GM12891 (cell line): ENCODE measurements around the gene BUD31.

Source experiments
- DNase-seq: peaks from one replicate; pipeline ENCODE4 v3.0.0; 2011; ENCODE audit warnings: low spot score; ENCODE audit not compliant: insufficient read length
- FAIRE-seq: peaks from 2 replicates; lab custom pipeline; 2011; peaks lifted over from hg19 to GRCh38; lab: Jason Lieb, UNC
- PAX5 ChIP-seq: IDR thresholded peaks from 2 replicates; pipeline ENCODE4 v1.6.1; 2011; ENCODE audit warnings: low read length, moderate library complexity, mild to moderate bottlenecking; ENCODE audit not compliant: insufficient read depth, severe bottlenecking
- POLR2A ChIP-seq: IDR thresholded peaks from 2 replicates; pipeline ENCODE4 v1.6.1; 2011; ENCODE audit warnings: low read depth, low read length, control low read depth
- POLR2AphosphoS5 ChIP-seq: IDR thresholded peaks from 2 replicates; pipeline ENCODE4 v1.6.1; 2011; ENCODE audit warnings: low read depth, low read length, control low read depth
- POU2F2 ChIP-seq: IDR thresholded peaks from 2 replicates; pipeline ENCODE4 v1.6.1; 2011; ENCODE audit warnings: low read depth, mild to moderate bottlenecking, control low read depth, low read length, moderate library complexity
- SPI1 ChIP-seq: IDR thresholded peaks from 2 replicates; pipeline ENCODE4 v1.6.1; 2011; ENCODE audit warnings: low read depth, low read length, control low read depth
- TAF1 ChIP-seq: IDR thresholded peaks from 2 replicates; pipeline ENCODE4 v1.6.1; 2011; ENCODE audit warnings: low read depth, low read length, control low read depth

The BUD31 gene

DNA sequence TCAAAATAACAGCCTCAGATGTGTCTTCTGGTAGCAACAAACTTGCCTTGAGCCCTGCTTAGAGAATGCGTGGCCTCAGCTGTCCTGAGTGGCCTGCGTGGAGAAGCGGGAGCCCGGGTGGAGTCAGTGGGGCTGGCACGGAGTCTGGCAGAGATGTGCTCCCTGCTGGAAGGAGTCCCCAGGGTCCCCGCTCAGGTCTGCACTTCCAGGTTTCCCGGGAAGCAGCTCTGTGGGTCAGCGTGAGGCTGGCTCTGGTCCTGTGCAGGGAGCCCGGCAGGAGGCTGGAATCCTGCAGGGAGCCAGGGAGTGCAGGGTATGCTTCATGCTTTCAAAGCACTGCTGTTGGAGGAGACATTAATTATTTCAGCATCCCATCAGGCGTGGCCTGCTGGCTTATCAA lies 40.1 kb downstream of the BUD31 start:
- no peak for TF ChIP-seq POLR2AphosphoS5
- TF ChIP-seq PAX5: no peak
- TF ChIP-seq TAF1: no peak
- TF ChIP-seq POLR2A: no peak
- TF ChIP-seq POU2F2: no peak
- no peak for TF ChIP-seq SPI1
- no peak for FAIRE-seq
- DNase-seq: no peak

DNA sequence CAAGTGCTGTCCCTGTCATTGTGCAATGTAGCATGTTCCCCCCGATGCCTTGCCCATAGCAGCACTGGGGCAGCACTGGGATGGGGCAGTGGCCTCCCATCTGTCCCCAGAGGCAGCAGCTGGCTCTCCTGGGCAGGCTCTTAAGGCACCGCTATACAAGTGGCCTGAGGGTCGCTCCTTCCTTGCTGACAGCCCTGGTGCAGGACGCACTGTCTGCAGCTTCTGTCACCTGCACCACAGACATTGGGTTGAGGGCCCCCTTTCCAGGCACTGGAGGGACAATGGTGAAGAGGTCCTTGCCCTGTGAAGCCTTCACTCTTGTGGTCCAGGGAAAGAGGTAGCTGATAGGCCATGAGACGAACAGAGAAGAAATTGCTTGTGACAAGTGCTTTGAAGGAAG lies 40.6 kb downstream of the BUD31 start:
- DNase-seq (no peak), FAIRE-seq (no peak)
- no peak for TF ChIP-seq TAF1
- no peak for TF ChIP-seq POLR2A
- no peak for TF ChIP-seq PAX5
- no peak for TF ChIP-seq POU2F2
- TF ChIP-seq SPI1: no peak
- no peak for TF ChIP-seq POLR2AphosphoS5

DNA sequence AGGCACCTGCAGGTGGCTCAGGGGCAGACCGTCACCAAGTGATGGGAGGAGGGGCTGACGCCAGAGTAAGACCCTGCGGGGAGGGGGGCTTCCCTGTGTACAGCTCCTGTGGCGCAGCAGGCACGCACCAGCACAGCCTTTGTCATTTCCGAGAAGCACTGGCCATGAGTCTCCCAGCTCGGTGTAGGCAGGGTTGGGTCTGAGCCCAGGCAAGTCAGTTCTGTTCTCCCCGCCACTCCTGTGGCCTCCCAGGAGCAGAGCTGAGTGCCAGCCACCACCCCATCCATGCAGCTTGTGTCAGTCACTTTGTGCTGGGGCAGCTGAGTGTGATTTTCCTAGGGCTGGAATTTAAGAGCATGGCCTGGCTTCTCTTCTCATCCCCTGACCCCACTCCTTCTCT lies 43.2 kb downstream of the BUD31 start:
- no peak for TF ChIP-seq TAF1
- no peak for TF ChIP-seq POLR2A
- TF ChIP-seq SPI1: no peak
- TF ChIP-seq POU2F2: no peak
- no peak for TF ChIP-seq POLR2AphosphoS5
- no peak for TF ChIP-seq PAX5
- DNase-seq (no peak), FAIRE-seq (no peak)

DNA sequence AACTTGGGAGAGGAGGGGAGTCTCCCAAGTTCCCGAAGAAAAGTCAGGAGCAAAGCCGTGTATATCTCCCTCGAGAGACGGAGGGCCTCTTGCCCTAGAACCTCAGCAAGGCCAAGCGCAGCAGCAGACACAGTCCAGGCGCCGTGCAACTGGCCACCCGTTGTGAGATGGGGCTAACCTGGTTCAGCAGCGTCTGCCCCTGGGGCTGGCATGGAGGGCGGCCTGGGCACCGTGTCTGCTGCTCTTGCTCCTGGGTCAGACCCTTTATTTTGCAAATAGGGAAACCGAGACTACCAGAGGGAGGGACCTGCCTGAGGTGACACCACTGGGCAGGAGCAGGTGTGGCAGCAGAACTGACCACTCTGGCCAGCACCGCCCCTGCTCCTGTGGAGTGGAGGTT lies 43.8 kb downstream of the BUD31 start:
- no peak for FAIRE-seq
- no peak for TF ChIP-seq POU2F2
- no peak for TF ChIP-seq SPI1
- TF ChIP-seq TAF1: no peak
- no peak for TF ChIP-seq POLR2AphosphoS5
- no peak for TF ChIP-seq POLR2A
- no peak for TF ChIP-seq PAX5
- no peak for DNase-seq

DNA sequence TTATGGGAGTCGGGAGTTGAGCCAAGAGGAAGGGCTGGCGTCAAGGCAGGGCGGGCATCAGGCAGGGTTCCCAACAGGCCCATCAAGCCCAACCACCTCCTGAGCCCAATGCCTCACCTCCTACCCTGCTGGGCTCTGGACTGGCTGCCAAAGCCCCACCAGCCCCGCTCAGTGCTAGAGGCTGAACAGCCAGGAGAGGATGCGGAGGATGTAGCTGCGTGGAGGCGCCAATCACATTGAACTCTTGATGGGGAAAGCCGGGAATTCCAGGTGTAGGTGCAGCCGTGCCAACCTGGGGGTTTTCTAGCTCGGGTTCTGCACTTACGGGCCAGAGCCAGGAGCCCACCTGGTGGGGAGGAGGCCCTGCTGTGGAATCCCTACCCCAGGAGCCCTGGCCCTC lies 44.3 kb downstream of the BUD31 start:
- FAIRE-seq (no peak), DNase-seq (no peak)
- TF ChIP-seq PAX5 (no peak), POLR2AphosphoS5 (no peak), SPI1 (no peak), TAF1 (no peak), POU2F2 (no peak), POLR2A (no peak)

DNA sequence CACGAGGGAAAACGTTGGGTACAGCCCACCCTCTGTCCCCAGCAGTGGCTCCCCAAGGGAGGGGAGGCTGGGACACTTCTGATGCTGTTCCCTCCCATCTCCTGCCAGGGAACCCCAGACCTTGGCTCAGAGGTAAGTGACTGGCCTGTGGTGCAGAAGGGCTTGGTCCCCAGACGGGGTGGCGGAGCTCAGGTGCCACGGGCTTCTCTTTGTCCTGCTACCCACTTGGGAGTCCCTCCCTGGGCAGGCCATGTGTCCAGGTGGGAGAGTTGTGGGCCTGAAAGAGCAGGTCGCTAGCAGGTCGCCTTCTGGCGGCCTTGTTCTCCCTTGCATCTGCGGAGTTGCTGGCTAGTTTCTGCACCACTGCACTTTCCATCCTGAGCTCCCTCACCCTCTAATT lies 47.1 kb downstream of the BUD31 start:
- no peak for TF ChIP-seq PAX5
- peak; percentile 3; the same call in 1 of the 2 replicates for TF ChIP-seq POLR2AphosphoS5
- no peak for TF ChIP-seq TAF1
- no peak for TF ChIP-seq POU2F2
- TF ChIP-seq SPI1: no peak
- TF ChIP-seq POLR2A: peak; percentile 17; the same call in 1 of the 2 replicates
- DNase-seq (no peak), FAIRE-seq (no peak)

DNA sequence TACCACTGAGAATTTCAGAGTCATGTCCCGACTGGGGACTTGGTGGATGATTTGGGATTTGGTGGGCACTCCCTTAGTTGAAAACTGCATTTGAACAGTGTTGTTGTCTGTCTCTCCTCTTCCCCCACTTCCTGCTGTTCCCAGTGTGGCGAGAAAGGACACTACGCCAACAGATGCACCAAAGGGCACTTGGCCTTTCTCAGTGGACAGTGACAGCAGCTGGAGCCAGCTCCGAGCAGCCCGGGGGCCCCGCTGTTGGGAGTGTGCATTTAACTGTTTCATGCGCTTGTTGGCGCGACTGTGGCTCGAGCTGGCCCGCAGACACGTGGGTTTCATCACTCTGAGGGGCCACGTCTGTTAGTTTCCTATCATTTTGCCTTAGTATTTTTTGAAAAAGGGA lies 47.5 kb downstream of the BUD31 start:
- FAIRE-seq (no peak), DNase-seq (no peak)
- TF ChIP-seq POLR2AphosphoS5 (0 out of 2 replicates have a peak, but pooled peaks have one; percentile 3), POLR2A (no peak), SPI1 (no peak), TAF1 (no peak)

DNA sequence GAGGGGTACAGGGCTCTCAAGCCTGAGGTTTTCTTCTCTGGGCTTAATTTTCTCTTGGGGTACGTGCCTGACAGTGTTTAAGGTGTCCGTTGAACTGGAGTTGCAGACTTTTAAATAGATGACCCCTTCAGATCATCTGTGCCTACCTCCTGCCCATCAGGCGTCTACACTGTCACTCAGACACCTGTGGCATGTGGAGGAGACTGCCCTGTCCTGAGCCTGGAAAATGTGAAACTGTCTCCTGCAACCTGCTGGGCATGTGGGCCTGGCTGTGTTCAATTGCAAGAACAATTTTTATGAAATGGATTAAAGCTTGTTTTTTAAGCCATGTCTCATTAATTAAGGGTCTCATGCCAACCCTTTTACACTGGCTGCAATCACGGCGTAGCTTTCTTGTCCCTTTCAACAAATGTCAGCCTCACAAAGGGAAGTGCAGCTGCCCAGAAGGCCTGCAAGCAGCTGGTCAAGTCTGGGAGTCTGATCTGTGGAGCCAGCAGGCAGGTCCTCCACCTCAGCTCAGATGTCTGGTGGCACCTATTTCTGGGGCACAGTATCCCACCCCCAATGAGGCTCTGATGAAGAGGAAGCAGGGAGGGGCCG lies 48.4 kb downstream of the BUD31 start:
- DNase-seq: no peak
- TF ChIP-seq TAF1 (no peak), PAX5 (no peak), SPI1 (no peak)
- no peak for FAIRE-seq

DNA sequence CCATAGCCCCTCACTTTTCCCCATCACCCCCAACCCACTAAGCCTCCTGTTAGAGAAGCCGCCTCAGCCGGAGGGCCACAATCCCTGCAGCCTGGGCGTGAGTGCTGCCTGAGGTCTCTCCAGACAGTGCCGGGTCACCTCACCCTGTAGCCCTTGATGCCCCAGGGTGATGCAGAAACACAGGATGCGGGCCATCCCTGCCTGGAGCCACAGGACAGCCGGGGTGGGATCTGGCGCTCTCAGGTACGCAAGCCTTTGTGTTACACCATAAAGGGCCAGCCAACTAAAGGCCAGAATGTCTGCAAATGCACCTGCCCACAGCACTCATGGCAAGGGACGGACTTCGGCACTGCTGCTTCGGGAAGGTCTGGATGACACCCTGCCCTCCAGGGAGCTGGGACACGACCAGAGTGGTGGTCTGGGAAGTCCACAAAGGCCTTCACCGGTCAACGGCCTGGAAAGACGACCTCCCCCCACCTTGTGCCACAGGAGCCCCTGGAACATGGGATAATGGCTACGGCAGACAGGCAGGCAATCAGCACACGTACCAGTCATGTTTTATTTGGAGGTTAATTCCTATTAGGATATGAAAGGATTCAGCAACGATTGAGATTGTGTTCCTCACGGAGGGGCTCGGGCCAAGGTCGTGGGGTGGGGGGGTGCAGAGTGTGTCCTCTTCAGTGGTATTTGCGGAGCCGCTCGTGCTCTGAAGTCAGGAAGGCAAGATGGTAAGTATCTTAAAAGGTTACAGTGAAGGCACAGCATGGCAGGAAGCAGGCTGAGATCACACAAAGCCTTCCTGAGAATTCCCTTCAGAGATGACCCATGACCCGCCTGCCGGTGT lies 49.1 kb downstream of the BUD31 start:
- TF ChIP-seq POLR2A (no peak; the same call in 1 of the 2 replicates), SPI1 (no peak), POU2F2 (0 out of 2 replicates have a peak, but pooled peaks have one; percentile 25), POLR2AphosphoS5 (no peak), PAX5 (no peak), TAF1 (no peak)
- FAIRE-seq: no peak

More for the DNA sequence above, 49.1 kb downstream of the BUD31 start:
- DNase-seq: no peak
